OCI-LY3 (cell line): Measurements from ENCODE around the gene POLR2E.

Experiments
- H2AFZ ChIP-seq: fragments of 200-600, 300-600 bp; shearing (Covaris generic); 2 replicates; pipeline ENCODE4 v1.6.0; 2014; ENCODE audit warnings: antibody characterized with exemption, low read depth, low read length
- H3K27ac ChIP-seq: fragments of 200-600, 300-600 bp; sonication (generic); 2 replicates; pipeline ENCODE4 v1.5.1; 2014; ENCODE audit warnings: mild to moderate bottlenecking, low read length, moderate library complexity, mixed read lengths
- H3K27me3 ChIP-seq: fragments of 200-600, 300-600 bp; sonication (generic); 2 replicates; pipeline ENCODE4 v1.6.1; 2014; ENCODE audit warnings: low read depth, low read length, mixed read lengths
- H3K36me3 ChIP-seq: fragments of 200-600, 300-600 bp; sonication (generic); replicated peaks from 2 replicates; pipeline ENCODE3; 2014; ENCODE audit warnings: low read depth, low read length, mixed read lengths
- H3K4me1 ChIP-seq: fragments of 300-600, 200-600 bp; sonication (generic); 2 replicates; pipeline ENCODE4 v1.6.1; 2014; ENCODE audit warnings: low read length, mixed read lengths
- H3K4me2 ChIP-seq: fragments of 200-600, 300-600 bp; sonication (generic); 2 replicates; pipeline ENCODE4 v1.6.1; 2014; ENCODE audit warnings: low read length, mixed read lengths
- H3K4me3 ChIP-seq: fragments of 300-600, 200-600 bp; sonication (generic); 2 replicates; pipeline ENCODE4 v1.5.1; 2014; ENCODE audit warnings: antibody characterized with exemption, mild to moderate bottlenecking, low read length, moderate library complexity
- H3K79me2 ChIP-seq: fragments of 300-600, 200-600 bp; shearing (Covaris generic); 2 replicates; pipeline ENCODE4 v1.6.1; 2014; ENCODE audit warnings: mild to moderate bottlenecking, low read length, mixed read lengths
- H3K9ac ChIP-seq: fragments of 300-600, 200-600 bp; shearing (Covaris generic); 2 replicates; pipeline ENCODE4 v1.6.0; 2014; ENCODE audit warnings: mild to moderate bottlenecking, low read length, moderate library complexity
- H3K9me3 ChIP-seq: fragments of 200-600, 300-600 bp; shearing (Covaris generic); 2 replicates; pipeline ENCODE4 v1.6.1; 2014; ENCODE audit warnings: low read length, mixed read lengths; ENCODE audit not compliant: insufficient read depth
- H4K20me1 ChIP-seq: fragments of 200-600, 300-600 bp; sonication (generic); 2 replicates; pipeline ENCODE4 v1.6.1; 2016; ENCODE audit warnings: low read length, mixed read lengths; ENCODE audit not compliant: insufficient read depth
- CTCF ChIP-seq: fragments of 200-600, 300-600 bp; sonication (generic); IDR thresholded peaks from 2 replicates; pipeline ENCODE4 v1.5.1; 2014; ENCODE audit warnings: antibody characterized with exemption, low read length, low read depth
- EZH2phosphoT487 ChIP-seq: fragments of 200-600 bp; shearing (Covaris generic); IDR thresholded peaks from 2 replicates; pipeline ENCODE4 v1.6.1; 2018; ENCODE audit warnings: antibody characterized with exemption, mixed run types, low read depth

Gene POLR2E

GRCh38 chr19:1080360-1081161 is 14.6 kb downstream of the POLR2E start:
- Histone ChIP-seq H3K79me2 (no peaks in the 10 kb centered on the region), H3K27ac (no peak overlapping the region), H3K27me3 (no peaks in the 10 kb centered on the region), H3K36me3 (peaks cover 57% of the 10 kb centered on the region), H3K4me1 (peaks cover 23% of the 10 kb centered on the region), H4K20me1 (peaks cover 17% of the 10 kb centered on the region), H3K4me2 (no peak overlapping the region), H3K9me3 (no peaks in the 10 kb centered on the region), H3K9ac (no peak overlapping the region), H2AFZ (no peak overlapping the region), H3K4me3 (no peak overlapping the region)
- TF ChIP-seq EZH2phosphoT487: no peak
- no peak for TF ChIP-seq CTCF

GRCh38 chr19:1079566-1080111 is 15.5 kb downstream of the POLR2E start:
- peaks cover 29% of the 10 kb centered on the region for H3K4me1 ChIP-seq
- no peak for TF ChIP-seq CTCF
- no peak for TF ChIP-seq EZH2phosphoT487
- peaks cover 57% of the 10 kb centered on the region for H3K36me3 ChIP-seq
- H3K9me3 ChIP-seq: no peaks in the 10 kb centered on the region
- no peak overlapping the region for H3K4me3 ChIP-seq
- H3K79me2 ChIP-seq: no peaks in the 10 kb centered on the region
- no peak overlapping the region for H3K9ac ChIP-seq
- no peak overlapping the region for H2AFZ ChIP-seq
- peaks cover 17% of the 10 kb centered on the region for H4K20me1 ChIP-seq
- H3K4me2 ChIP-seq: no peak overlapping the region
- no peaks in the 10 kb centered on the region for H3K27me3 ChIP-seq
- H3K27ac ChIP-seq: no peak overlapping the region

- peaks cover 2% of the 10 kb centered on the region; the same call in 1 of the 2 replicates for H4K20me1 ChIP-seq
- TF ChIP-seq CTCF (no peak), EZH2phosphoT487 (no peak)
- peak overlapping the region; percentile 35 for H3K4me3 ChIP-seq
- no peaks in the 10 kb centered on the region for H3K27me3 ChIP-seq
- H2AFZ ChIP-seq: no peak overlapping the region
- H3K9me3 ChIP-seq: no peaks in the 10 kb centered on the region
- H3K4me1 ChIP-seq: peaks cover 35% of the 10 kb centered on the region
- H3K27ac ChIP-seq: peak overlapping the region; percentile 83
- H3K79me2 ChIP-seq: no peaks in the 10 kb centered on the region; the same call in 1 of the 2 replicates
- H3K36me3 ChIP-seq: peaks cover 44% of the 10 kb centered on the region
- peak overlapping the region; percentile 34 for H3K9ac ChIP-seq
- H3K4me2 ChIP-seq: peak overlapping the region; percentile 74
These were observed 18.2 kb downstream of the POLR2E start for GRCh38 chr19:1076951-1077350.

GRCh38 chr19:1076046-1076386 is 19.2 kb downstream of the POLR2E start:
- Histone ChIP-seq H3K27ac (no peak overlapping the region), H3K4me1 (peaks cover 35% of the 10 kb centered on the region), H3K4me3 (no peak overlapping the region), H3K27me3 (no peaks in the 10 kb centered on the region), H3K9ac (no peak overlapping the region), H4K20me1 (no peaks in the 10 kb centered on the region; the same call in 1 of the 2 replicates), H3K4me2 (no peak overlapping the region), H3K79me2 (peaks cover 1% of the 10 kb centered on the region; the same call in 1 of the 2 replicates), H3K36me3 (peaks cover 35% of the 10 kb centered on the region), H3K9me3 (no peaks in the 10 kb centered on the region), H2AFZ (no peak overlapping the region)
- TF ChIP-seq EZH2phosphoT487 (no peak), CTCF (no peak)
